SK-N-SH (cell line): Measurements from ENCODE around the gene HIPK2. TPM values are rescaled to one million over a fixed set of nuclear protein-coding genes. Genes with fewer than 3 reads are reported as not detected.

ENCODE experiments used
- CTCF ChIA-PET: fragments of 300-600, 350-600 bp; formaldehyde crosslinking; extraction: SDS; loops from one replicate; lab custom pipeline; 2021; lab: Yijun Ruan, JAX
- POLR2A ChIA-PET: fragments of 350-600 bp; sonication (Branson Sonifier 250); formaldehyde crosslinking; extraction: SDS; loops from one replicate; lab custom pipeline; 2020; ENCODE audit warnings: antibody characterized with exemption, inconsistent platforms; lab: Yijun Ruan, JAX
- DNase-seq: peaks from one replicate; pipeline ENCODE4 v3.0.0; 2012
- H2AFZ ChIP-seq: fragments of 200-600 bp; sonication (generic); 2 replicates; pipeline ENCODE4 v1.8.1; 2016; ENCODE audit warnings: antibody characterized with exemption, mild to moderate bottlenecking, low read depth
- H3F3A ChIP-seq: fragments of 200-600 bp; sonication (generic); replicated peaks from 2 replicates; pipeline ENCODE3; 2016; ENCODE audit warnings: antibody characterized with exemption, mild to moderate bottlenecking; ENCODE audit not compliant: insufficient read depth
- H3K27ac ChIP-seq, 2 experiments: fragments of 200-500 bp in 1 of 2; fragments of 200-600 bp in 1 of 2; sonication (Bioruptor generic) in 1 of 2; sonication (generic), shearing (Covaris generic) in 1 of 2; 2 replicates each; pipeline versions ENCODE4 v1.5.1 to v1.6.1; 2014 to 2016; ENCODE audit warnings: low read depth in 2 of 2, inconsistent platforms in 1 of 2, low read length in 1 of 2, mild to moderate bottlenecking in 1 of 2, mixed read lengths in 1 of 2
- H3K27me3 ChIP-seq: fragments of 200-600 bp; sonication (generic), shearing (Covaris generic); 2 replicates; pipeline ENCODE4 v1.6.1; 2016; ENCODE audit warnings: mixed run types; ENCODE audit not compliant: insufficient read depth
- H3K36me3 ChIP-seq, 2 experiments: fragments of 200-500 bp in 1 of 2; fragments of 200-600 bp in 1 of 2; sonication (Bioruptor generic) in 1 of 2; sonication (generic) in 1 of 2; replicated peaks in 1 of 2; 2 replicates each; pipeline versions ENCODE3 to v1.5.1; 2014 to 2016; ENCODE audit warnings: low read length in 1 of 2, mild to moderate bottlenecking in 1 of 2; ENCODE audit not compliant: insufficient read depth in 2 of 2, control insufficient read depth in 1 of 2
- H3K4me1 ChIP-seq, 2 experiments: fragments of 200-500 bp in 1 of 2; fragments of 200-600 bp in 1 of 2; sonication (Bioruptor generic) in 1 of 2; sonication (generic), shearing (Covaris generic) in 1 of 2; 2 replicates each; pipeline versions ENCODE4 v1.5.1 to v1.6.1; 2014 to 2016; ENCODE audit warnings: low read depth in 1 of 2, low read length in 1 of 2, mixed run types in 1 of 2; ENCODE audit not compliant: insufficient read depth in 2 of 2, control insufficient read depth in 1 of 2
- H3K4me2 ChIP-seq: fragments of 200-600 bp; sonication (generic), shearing (Covaris generic); 2 replicates; pipeline ENCODE4 v1.6.1; 2017; ENCODE audit warnings: mixed run types
- H3K4me3 ChIP-seq, 2 experiments: fragments of 200-500 bp in 1 of 2; fragments of 200-600 bp in 1 of 2; sonication (Bioruptor generic) in 1 of 2; sonication (generic), shearing (Covaris generic) in 1 of 2; 2 replicates each; pipeline versions ENCODE4 v1.5.1 to v1.8.1; 2014 to 2016; ENCODE audit warnings: low read depth in 2 of 2, inconsistent platforms in 1 of 2, low read length in 1 of 2, mild to moderate bottlenecking in 1 of 2, mixed read lengths in 1 of 2, moderate library complexity in 1 of 2
- H3K79me2 ChIP-seq: fragments of 200-600 bp; sonication (generic); 2 replicates; pipeline ENCODE4 v1.8.1; 2017; ENCODE audit warnings: mild to moderate bottlenecking; ENCODE audit not compliant: insufficient read depth
- H3K9ac ChIP-seq: fragments of 200-600 bp; sonication (generic); 2 replicates; pipeline ENCODE4 v1.6.1; 2017; ENCODE audit warnings: mixed run types
- H3K9me2 ChIP-seq: fragments of 200-600 bp; sonication (generic); 2 replicates; pipeline ENCODE4 v1.6.1; 2017; ENCODE audit warnings: mixed run types
- H3K9me3 ChIP-seq: fragments of 200-600 bp; sonication (generic); 2 replicates; pipeline ENCODE4 v1.6.1; 2017; ENCODE audit warnings: mixed run types, mild to moderate bottlenecking, moderate library complexity
- H4K20me1 ChIP-seq: fragments of 200-600 bp; sonication (generic); 2 replicates; pipeline ENCODE4 v1.6.1; 2017; ENCODE audit warnings: mild to moderate bottlenecking, mixed run types; ENCODE audit not compliant: insufficient read depth
- EP300 ChIP-seq, 2 experiments: IDR thresholded peaks; 2 replicates each; pipeline versions ENCODE4 v1.4.0 to v1.6.1; 2012; ENCODE audit warnings: borderline replicate concordance in 1 of 2, low read depth in 1 of 2, low read length in 1 of 2
- FOSL2 ChIP-seq: IDR thresholded peaks from 2 replicates; pipeline ENCODE4 v1.4.0; 2012; ENCODE audit warnings: low read depth, mild to moderate bottlenecking, moderate library complexity, borderline replicate concordance
- FOXJ3 ChIP-seq: sonication (generic); formaldehyde crosslinking; IDR thresholded peaks from 2 replicates; pipeline ENCODE4 v1.5.1; 2020; ENCODE audit warnings: mild to moderate bottlenecking, missing genetic modification reagents
- FOXM1 ChIP-seq: IDR thresholded peaks from 2 replicates; pipeline ENCODE4 v1.4.0; 2012; ENCODE audit warnings: low read depth, mild to moderate bottlenecking
- GABPA ChIP-seq: IDR thresholded peaks from 2 replicates; pipeline ENCODE4 v1.4.0; 2012; ENCODE audit warnings: low read depth, mild to moderate bottlenecking
- GATA2 ChIP-seq: sonication (generic); formaldehyde crosslinking; IDR thresholded peaks from 2 replicates; pipeline ENCODE4 v1.5.0; 2020; ENCODE audit warnings: mild to moderate bottlenecking, missing genetic modification reagents
- JUND ChIP-seq: IDR thresholded peaks from 2 replicates; pipeline ENCODE4 v1.4.0; 2012
- MXI1 ChIP-seq: IDR thresholded peaks from 2 replicates; pipeline ENCODE4 v1.6.1; 2012; ENCODE audit warnings: mild to moderate bottlenecking, low read depth, low read length, improper control_type of control experiment
- NFIC ChIP-seq: IDR thresholded peaks from 2 replicates; pipeline ENCODE4 v1.4.0; 2012; ENCODE audit warnings: borderline replicate concordance
- POLR2AphosphoS5 ChIP-seq: IDR thresholded peaks from 2 replicates; pipeline ENCODE4 v1.6.1; 2012; ENCODE audit warnings: low read depth, low read length
- RAD21 ChIP-seq: IDR thresholded peaks from 2 replicates; pipeline ENCODE4 v1.6.1; 2012; ENCODE audit warnings: mild to moderate bottlenecking, low read length
- RCOR1 ChIP-seq: fragments of 150-350 bp; IDR thresholded peaks from 2 replicates; pipeline ENCODE4 v1.6.1; 2017; ENCODE audit warnings: antibody characterized with exemption, low read length
- RXRA ChIP-seq: IDR thresholded peaks from 2 replicates; pipeline ENCODE4 v1.4.0; 2012; ENCODE audit warnings: low read depth, mild to moderate bottlenecking, borderline replicate concordance
- SIN3A ChIP-seq: IDR thresholded peaks from 2 replicates; pipeline ENCODE4 v1.6.1; 2012; ENCODE audit warnings: low read depth, mild to moderate bottlenecking, low read length, moderate library complexity, borderline replicate concordance
- SMC3 ChIP-seq: IDR thresholded peaks from 2 replicates; pipeline ENCODE4 v1.6.1; 2012; ENCODE audit warnings: low read depth, low read length, improper control_type of control experiment
- TAF1 ChIP-seq: IDR thresholded peaks from 2 replicates; pipeline ENCODE4 v1.6.1; 2012; ENCODE audit warnings: low read depth, mild to moderate bottlenecking, low read length, moderate library complexity, borderline replicate concordance
- TCF12 ChIP-seq: IDR thresholded peaks from 2 replicates; pipeline ENCODE4 v1.4.0; 2012
- YY1 ChIP-seq: IDR thresholded peaks from 2 replicates; pipeline ENCODE4 v1.4.0; 2012; ENCODE audit warnings: low read depth, mild to moderate bottlenecking
- WGBS: methylation state at CpG from one replicate; pipeline ENCODE4 v1.1.6; 2017; ENCODE audit warnings: low lambda C conversion rate; 5-methylcytosine and 5-hydroxymethylcytosine counted together
- polyA plus RNA-seq, 3 experiments: library from polyadenylated mRNA; depleted of rRNA; stranded (reverse); fragments of >200 nt; gene quantifications; 2 replicates each; pipeline ENCODE4 v1.2.3, GENCODE V29; 2012
- TF ChIP-seq, protein P1 (sequence below): IDR thresholded peaks from 2 replicates; pipeline ENCODE4 v1.6.1; 2012; ENCODE audit warnings: mild to moderate bottlenecking, low read depth, low read length, moderate library complexity
- TF ChIP-seq, protein P2 (sequence below): fragments of 150-350 bp; IDR thresholded peaks from 2 replicates; pipeline ENCODE4 v1.6.1; 2016; ENCODE audit warnings: mild to moderate bottlenecking, low read depth, low read length
- TF ChIP-seq, protein P3 (sequence below): fragments of 200-600 bp; sonication (generic); IDR thresholded peaks from 2 replicates; pipeline ENCODE4 v1.6.1; 2017; ENCODE audit warnings: antibody characterized with exemption, mild to moderate bottlenecking, moderate library complexity
- TF ChIP-seq, protein P4 (sequence below): IDR thresholded peaks from 2 replicates; pipeline ENCODE4 v1.4.0; 2012; ENCODE audit warnings: low read depth, borderline replicate concordance

Gene HIPK2
- polyA plus RNA-seq, 1 of the 3 experiments (the other 2 are of a cell fraction), result 14.2 TPM

DNA sequence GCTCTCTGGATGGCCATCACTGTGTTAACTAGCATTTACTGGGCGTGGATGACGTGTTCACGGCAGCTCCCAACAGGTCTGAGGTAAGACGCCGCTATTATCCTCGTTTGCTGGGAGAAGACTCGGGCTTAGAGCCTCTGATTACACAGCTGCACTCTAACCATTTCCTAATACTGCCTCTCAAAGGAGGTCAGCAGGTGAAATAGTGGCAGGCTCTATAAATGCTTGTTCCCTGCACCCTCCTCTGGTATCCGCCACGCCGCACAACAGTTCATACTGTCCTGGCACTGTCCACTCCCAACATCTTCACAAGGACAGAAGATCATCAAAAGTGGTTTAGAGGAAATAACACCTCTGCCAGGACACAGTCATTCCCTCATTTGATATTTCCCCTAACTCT lies 28.3 kb downstream of the HIPK2 start:
- Histone ChIP-seq H3K27me3 (no peaks in the 10 kb centered on the region), H3K4me3 (no peak overlapping the region), H3K9me3 (no peaks in the 10 kb centered on the region), H3K9me2 (no peaks in the 10 kb centered on the region), H3K4me2 (no peak overlapping the region), H3K9ac (no peak overlapping the region), H4K20me1 (peaks cover 99% of the 10 kb centered on the region), H3K36me3 (peaks cover 0 to 4% of the 10 kb centered on the region in 2 experiments), H3K27ac (no peak overlapping the region), H2AFZ (no peak overlapping the region), H3F3A (no peaks in the 10 kb centered on the region), H3K79me2 (peaks cover 98% of the 10 kb centered on the region), H3K4me1 (peaks cover 30 to 51% of the 10 kb centered on the region in 2 experiments; a peak in 3 of 4 replicates)
- 97% methylated on average over 10 of the region's 10 CpGs for WGBS
- ChIA-PET POLR2A (no interaction called here), CTCF (interaction anchor here (1.0 kb wide), 1 partner anchor 253 kb away, joined by 3 read pairs; no protein-coding TSS in a partner anchor)
- no peak for DNase-seq
- TF ChIP-seq GATA2 (CRISPR knock-in tag) (no peak), FOXM1 (no peak), TCF12 (no peak), SIN3A (no peak)

DNA sequence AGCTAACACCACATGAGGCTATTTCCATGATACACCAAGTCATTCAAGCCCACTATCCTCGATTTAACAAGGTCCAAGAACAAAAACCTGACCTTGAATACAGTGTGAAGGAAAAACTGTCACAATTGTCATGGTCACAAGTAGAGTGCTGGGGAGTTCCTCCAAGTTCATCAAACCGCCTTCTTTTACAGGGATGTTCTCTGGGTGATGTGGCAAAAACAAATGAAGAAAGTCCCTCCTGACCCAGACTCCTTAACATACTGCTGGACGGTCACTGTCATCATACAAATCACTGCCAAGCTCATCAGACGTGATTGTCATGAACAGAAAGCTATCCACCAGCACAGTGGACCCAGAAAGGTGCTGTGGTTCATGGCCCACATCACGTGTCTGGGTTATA lies 28.9 kb downstream of the HIPK2 start:
- Histone ChIP-seq H3K9ac (no peak overlapping the region), H3K27me3 (no peaks in the 10 kb centered on the region)
- CTCF ChIA-PET, result interaction anchor here (1.5 kb wide), 1 partner anchor 9 kb away, joined by 3 read pairs; no protein-coding TSS in a partner anchor
- TF ChIP-seq RCOR1, result no peak
- TF ChIP-seq, protein P1, sequence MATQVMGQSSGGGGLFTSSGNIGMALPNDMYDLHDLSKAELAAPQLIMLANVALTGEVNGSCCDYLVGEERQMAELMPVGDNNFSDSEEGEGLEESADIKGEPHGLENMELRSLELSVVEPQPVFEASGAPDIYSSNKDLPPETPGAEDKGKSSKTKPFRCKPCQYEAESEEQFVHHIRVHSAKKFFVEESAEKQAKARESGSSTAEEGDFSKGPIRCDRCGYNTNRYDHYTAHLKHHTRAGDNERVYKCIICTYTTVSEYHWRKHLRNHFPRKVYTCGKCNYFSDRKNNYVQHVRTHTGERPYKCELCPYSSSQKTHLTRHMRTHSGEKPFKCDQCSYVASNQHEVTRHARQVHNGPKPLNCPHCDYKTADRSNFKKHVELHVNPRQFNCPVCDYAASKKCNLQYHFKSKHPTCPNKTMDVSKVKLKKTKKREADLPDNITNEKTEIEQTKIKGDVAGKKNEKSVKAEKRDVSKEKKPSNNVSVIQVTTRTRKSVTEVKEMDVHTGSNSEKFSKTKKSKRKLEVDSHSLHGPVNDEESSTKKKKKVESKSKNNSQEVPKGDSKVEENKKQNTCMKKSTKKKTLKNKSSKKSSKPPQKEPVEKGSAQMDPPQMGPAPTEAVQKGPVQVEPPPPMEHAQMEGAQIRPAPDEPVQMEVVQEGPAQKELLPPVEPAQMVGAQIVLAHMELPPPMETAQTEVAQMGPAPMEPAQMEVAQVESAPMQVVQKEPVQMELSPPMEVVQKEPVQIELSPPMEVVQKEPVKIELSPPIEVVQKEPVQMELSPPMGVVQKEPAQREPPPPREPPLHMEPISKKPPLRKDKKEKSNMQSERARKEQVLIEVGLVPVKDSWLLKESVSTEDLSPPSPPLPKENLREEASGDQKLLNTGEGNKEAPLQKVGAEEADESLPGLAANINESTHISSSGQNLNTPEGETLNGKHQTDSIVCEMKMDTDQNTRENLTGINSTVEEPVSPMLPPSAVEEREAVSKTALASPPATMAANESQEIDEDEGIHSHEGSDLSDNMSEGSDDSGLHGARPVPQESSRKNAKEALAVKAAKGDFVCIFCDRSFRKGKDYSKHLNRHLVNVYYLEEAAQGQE, result no peak
- TF ChIP-seq YY1, result no peak
- TF ChIP-seq, protein P2, sequence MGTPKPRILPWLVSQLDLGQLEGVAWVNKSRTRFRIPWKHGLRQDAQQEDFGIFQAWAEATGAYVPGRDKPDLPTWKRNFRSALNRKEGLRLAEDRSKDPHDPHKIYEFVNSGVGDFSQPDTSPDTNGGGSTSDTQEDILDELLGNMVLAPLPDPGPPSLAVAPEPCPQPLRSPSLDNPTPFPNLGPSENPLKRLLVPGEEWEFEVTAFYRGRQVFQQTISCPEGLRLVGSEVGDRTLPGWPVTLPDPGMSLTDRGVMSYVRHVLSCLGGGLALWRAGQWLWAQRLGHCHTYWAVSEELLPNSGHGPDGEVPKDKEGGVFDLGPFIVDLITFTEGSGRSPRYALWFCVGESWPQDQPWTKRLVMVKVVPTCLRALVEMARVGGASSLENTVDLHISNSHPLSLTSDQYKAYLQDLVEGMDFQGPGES, result no peak
- TF ChIP-seq FOSL2, result no peak
- TF ChIP-seq SMC3, result no peak
- no peak for TF ChIP-seq POLR2AphosphoS5
- TF ChIP-seq, protein P3, sequence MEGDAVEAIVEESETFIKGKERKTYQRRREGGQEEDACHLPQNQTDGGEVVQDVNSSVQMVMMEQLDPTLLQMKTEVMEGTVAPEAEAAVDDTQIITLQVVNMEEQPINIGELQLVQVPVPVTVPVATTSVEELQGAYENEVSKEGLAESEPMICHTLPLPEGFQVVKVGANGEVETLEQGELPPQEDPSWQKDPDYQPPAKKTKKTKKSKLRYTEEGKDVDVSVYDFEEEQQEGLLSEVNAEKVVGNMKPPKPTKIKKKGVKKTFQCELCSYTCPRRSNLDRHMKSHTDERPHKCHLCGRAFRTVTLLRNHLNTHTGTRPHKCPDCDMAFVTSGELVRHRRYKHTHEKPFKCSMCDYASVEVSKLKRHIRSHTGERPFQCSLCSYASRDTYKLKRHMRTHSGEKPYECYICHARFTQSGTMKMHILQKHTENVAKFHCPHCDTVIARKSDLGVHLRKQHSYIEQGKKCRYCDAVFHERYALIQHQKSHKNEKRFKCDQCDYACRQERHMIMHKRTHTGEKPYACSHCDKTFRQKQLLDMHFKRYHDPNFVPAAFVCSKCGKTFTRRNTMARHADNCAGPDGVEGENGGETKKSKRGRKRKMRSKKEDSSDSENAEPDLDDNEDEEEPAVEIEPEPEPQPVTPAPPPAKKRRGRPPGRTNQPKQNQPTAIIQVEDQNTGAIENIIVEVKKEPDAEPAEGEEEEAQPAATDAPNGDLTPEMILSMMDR, result no peak
- TF ChIP-seq, protein P4, sequence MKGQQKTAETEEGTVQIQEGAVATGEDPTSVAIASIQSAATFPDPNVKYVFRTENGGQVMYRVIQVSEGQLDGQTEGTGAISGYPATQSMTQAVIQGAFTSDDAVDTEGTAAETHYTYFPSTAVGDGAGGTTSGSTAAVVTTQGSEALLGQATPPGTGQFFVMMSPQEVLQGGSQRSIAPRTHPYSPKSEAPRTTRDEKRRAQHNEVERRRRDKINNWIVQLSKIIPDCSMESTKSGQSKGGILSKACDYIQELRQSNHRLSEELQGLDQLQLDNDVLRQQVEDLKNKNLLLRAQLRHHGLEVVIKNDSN, result no peak
- TF ChIP-seq FOXJ3 (CRISPR knock-in tag), result no peak
- no peak for TF ChIP-seq NFIC
- no peak for TF ChIP-seq RXRA
- TF ChIP-seq TAF1, result no peak
- no peak for TF ChIP-seq RAD21
- no peak for TF ChIP-seq MXI1
- no peak for TF ChIP-seq JUND
- TF ChIP-seq EP300 (IDR thresholded peaks at IDR 0.05; ENCODE audit: borderline replicate concordance in 1 of 2, low read depth in 1 of 2, low read length in 1 of 2), result no peak
- TF ChIP-seq FOXM1, result no peak
- no peak for TF ChIP-seq GABPA
- TF ChIP-seq TCF12, result no peak
- TF ChIP-seq, all 33 proteins: peak for 0
- Histone ChIP-seq H3K27ac (no peak overlapping the region; a peak in 1 of 4 replicates), H3K4me3 (no peak overlapping the region), H3K36me3 (peaks cover 0 to 4% of the 10 kb centered on the region in 2 experiments), H2AFZ (no peak overlapping the region), H4K20me1 (peaks cover 99% of the 10 kb centered on the region), H3K4me1 (peaks cover 27 to 50% of the 10 kb centered on the region in 2 experiments; a peak in 3 of 4 replicates), H3K4me2 (no peak overlapping the region), H3F3A (peaks cover 1% of the 10 kb centered on the region), H3K9me2 (no peaks in the 10 kb centered on the region), H3K79me2 (peaks cover 98% of the 10 kb centered on the region), H3K9me3 (no peaks in the 10 kb centered on the region)
- no peak for DNase-seq
- POLR2A ChIA-PET, result no interaction called here
- WGBS, result 91% methylated on average over 5 of the region's 5 CpGs
